ENCODE measurements around the gene GPATCH2L.

GRCh38 chr14:76163668-76164363 lies 12.1 kb downstream of the GPATCH2L start:
- TF ChIP-seq POLR2A (IDR thresholded peaks at IDR 0.05; ENCODE audit: low read depth, low read length), result peak; percentile 51
- peak; percentile 30; the same call in 1 of the 2 replicates for TF ChIP-seq POLR2AphosphoS5 (IDR thresholded peaks at IDR 0.05; ENCODE audit: low read depth, low read length)
- no peak for TF ChIP-seq SPI1 (IDR thresholded peaks at IDR 0.05; ENCODE audit: low read depth, low read length)
- TF ChIP-seq TAF1 (IDR thresholded peaks at IDR 0.05; ENCODE audit: low read depth, low read length), result no peak
- TF ChIP-seq POU2F2 (IDR thresholded peaks at IDR 0.05; ENCODE audit: low read depth, low read length), result no peak
- no peak for TF ChIP-seq PAX5 (IDR thresholded peaks at IDR 0.05; ENCODE audit: insufficient read depth, low read length, severe bottlenecking)

Measured in GM12891 (cell line).